ENCODE measurements around the gene PPP1R9B. TPM values are rescaled to one million over a fixed set of nuclear protein-coding genes. Genes with fewer than 3 reads are reported as not detected.

Gene PPP1R9B
- total RNA-seq, 2 donors from 2014 or later = 36.2 to 79.7 TPM

GRCh38 chr17:50090971-50091917, 59.2 kb downstream of the PPP1R9B start:
- WGBS = 59% methylated on average over 15 of the region's 15 CpGs

GRCh38 chr17:50090071-50090470, 60.4 kb downstream of the PPP1R9B start:
- Histone ChIP-seq H3K27ac (no peak overlapping the region), H3K9me3 (no peaks in the 10 kb centered on the region), H3K4me3 (no peak overlapping the region), H3K27me3 (replicated peaks; ENCODE audit: insufficient read depth) (no peaks in the 10 kb centered on the region), H3K36me3 (peaks cover 0 to 6% of the 10 kb centered on the region in 2 donors), H3K4me1 (replicated peaks) (no peaks in the 10 kb centered on the region)
- TF ChIP-seq, protein P1, sequence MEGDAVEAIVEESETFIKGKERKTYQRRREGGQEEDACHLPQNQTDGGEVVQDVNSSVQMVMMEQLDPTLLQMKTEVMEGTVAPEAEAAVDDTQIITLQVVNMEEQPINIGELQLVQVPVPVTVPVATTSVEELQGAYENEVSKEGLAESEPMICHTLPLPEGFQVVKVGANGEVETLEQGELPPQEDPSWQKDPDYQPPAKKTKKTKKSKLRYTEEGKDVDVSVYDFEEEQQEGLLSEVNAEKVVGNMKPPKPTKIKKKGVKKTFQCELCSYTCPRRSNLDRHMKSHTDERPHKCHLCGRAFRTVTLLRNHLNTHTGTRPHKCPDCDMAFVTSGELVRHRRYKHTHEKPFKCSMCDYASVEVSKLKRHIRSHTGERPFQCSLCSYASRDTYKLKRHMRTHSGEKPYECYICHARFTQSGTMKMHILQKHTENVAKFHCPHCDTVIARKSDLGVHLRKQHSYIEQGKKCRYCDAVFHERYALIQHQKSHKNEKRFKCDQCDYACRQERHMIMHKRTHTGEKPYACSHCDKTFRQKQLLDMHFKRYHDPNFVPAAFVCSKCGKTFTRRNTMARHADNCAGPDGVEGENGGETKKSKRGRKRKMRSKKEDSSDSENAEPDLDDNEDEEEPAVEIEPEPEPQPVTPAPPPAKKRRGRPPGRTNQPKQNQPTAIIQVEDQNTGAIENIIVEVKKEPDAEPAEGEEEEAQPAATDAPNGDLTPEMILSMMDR (IDR thresholded peaks at IDR 0.05) = no peak
- TF ChIP-seq POLR2AphosphoS5 (IDR thresholded peaks at IDR 0.05) (no peak), POLR2A (IDR thresholded peaks at IDR 0.05) (no peak)
- DNase-seq (ENCODE audit: low spot score) = no peak
- intact Hi-C loops (cut with DNase I) = loop anchor here (10.0 kb wide), 1 partner anchor 65 kb away; the partner anchor contains the start of gene PPP1R9B
- 70% methylated on average over 6 of the region's 6 CpGs for WGBS

More at GRCh38 chr17:50090971-50091917, 59.2 kb downstream of the PPP1R9B start:
- Histone ChIP-seq H3K27ac (no peak overlapping the region), H3K27me3 (replicated peaks; ENCODE audit: insufficient read depth) (no peaks in the 10 kb centered on the region), H3K9me3 (no peaks in the 10 kb centered on the region), H3K4me1 (replicated peaks) (peaks cover 4% of the 10 kb centered on the region), H3K36me3 (peaks cover 0 to 6% of the 10 kb centered on the region in 2 donors), H3K4me3 (no peak overlapping the region)
- no peak for DNase-seq (ENCODE audit: low spot score)
- intact Hi-C loops (cut with DNase I) = loop anchor here (10.0 kb wide), 1 partner anchor 64 kb away; the partner anchor contains the start of gene PPP1R9B
- TF ChIP-seq POLR2A (IDR thresholded peaks at IDR 0.05) = no peak
- TF ChIP-seq, protein P1 (IDR thresholded peaks at IDR 0.05) = no peak
- no peak for TF ChIP-seq POLR2AphosphoS5 (IDR thresholded peaks at IDR 0.05)

- WGBS = 77% methylated on average over 25 of the region's 25 CpGs
- Histone ChIP-seq H3K27ac (no peak overlapping the region), H3K4me3 (no peak overlapping the region), H3K36me3 (peaks cover 0 to 6% of the 10 kb centered on the region in 2 donors), H3K9me3 (no peaks in the 10 kb centered on the region), H3K27me3 (replicated peaks; ENCODE audit: insufficient read depth) (no peaks in the 10 kb centered on the region), H3K4me1 (replicated peaks) (no peaks in the 10 kb centered on the region)
- TF ChIP-seq, protein P1 (IDR thresholded peaks at IDR 0.05) = no peak
- TF ChIP-seq POLR2A (IDR thresholded peaks at IDR 0.05) (no peak), POLR2AphosphoS5 (IDR thresholded peaks at IDR 0.05) (no peak)
- intact Hi-C loops (cut with DNase I) = loop anchor here (10.0 kb wide), 1 partner anchor 524 kb away; no protein-coding TSS in a partner anchor
- DNase-seq (ENCODE audit: low spot score) = no peak
Observed at GRCh38 chr17:50088952-50089825, 61.3 kb downstream of the PPP1R9B start.

GRCh38 chr17:50087912-50088405, 62.5 kb downstream of the PPP1R9B start:
- intact Hi-C loops (cut with DNase I) = loop anchor here (1.0 to 10.0 kb wide), 2 partner anchors 61 to 523 kb away; no protein-coding TSS in a partner anchor
- Histone ChIP-seq H3K36me3 (peaks cover 0 to 6% of the 10 kb centered on the region in 2 donors), H3K27me3 (replicated peaks; ENCODE audit: insufficient read depth) (no peaks in the 10 kb centered on the region), H3K4me3 (no peak overlapping the region), H3K9me3 (no peaks in the 10 kb centered on the region), H3K4me1 (replicated peaks) (no peaks in the 10 kb centered on the region), H3K27ac (no peak overlapping the region)
- TF ChIP-seq, protein P1 (IDR thresholded peaks at IDR 0.05) = no peak
- no peak for TF ChIP-seq POLR2A (IDR thresholded peaks at IDR 0.05)
- 75% methylated on average over 19 of the region's 19 CpGs for WGBS
- DNase-seq (ENCODE audit: low spot score) = no peak

Measured in prostate gland (tissue), 2 donors.